Measurements from ENCODE around the gene EZH2. TPM values are rescaled to one million over a fixed set of nuclear protein-coding genes. Genes with fewer than 3 reads are reported as not detected.

EZH2 gene
- total RNA-seq, 1 experiment from 2014 or later: 35.4 TPM

- DNase-seq (ENCODE audit: low spot score): no peak
- Mint-ChIP-seq H3K9me3 (peaks cover 13% of the 10 kb centered on the region), H3K4me1 (peaks cover 35% of the 10 kb centered on the region), H3K4me3 (no peak overlapping the region), H3K27me3 (ENCODE audit: low read depth) (no peaks in the 10 kb centered on the region), H3K27ac (peak overlapping the region; percentile 75), H3K36me3 (peaks cover 17% of the 10 kb centered on the region)
- ATAC-seq: no peak
- CTCF ChIA-PET: interaction anchor here (1.0 kb wide), 1 partner anchor 76 kb away, joined by 3 read pairs; no protein-coding TSS in a partner anchor
- POLR2A ChIA-PET: no interaction called here
- TF ChIP-seq MXD4 (CRISPR knock-in tag; IDR thresholded peaks at IDR 0.05; ENCODE audit: borderline replicate concordance) (no peak), MYBL2 (CRISPR knock-in tag; IDR thresholded peaks at IDR 0.05) (no peak), ZNF512 (CRISPR knock-in tag; IDR thresholded peaks at IDR 0.05; ENCODE audit: borderline replicate concordance) (no peak), CREM (CRISPR knock-in tag; IDR thresholded peaks at IDR 0.05) (no peak), USF2 (CRISPR knock-in tag; IDR thresholded peaks at IDR 0.05) (no peak), ZNF138 (CRISPR knock-in tag; conservative IDR thresholded peaks at IDR 0.05) (no peak), HMGA2 (CRISPR knock-in tag; IDR thresholded peaks at IDR 0.05) (no peak), ZNF121 (CRISPR knock-in tag; IDR thresholded peaks at IDR 0.05) (no peak), RORB (CRISPR knock-in tag; IDR thresholded peaks at IDR 0.05) (no peak), FOXK1 (CRISPR knock-in tag; IDR thresholded peaks at IDR 0.05) (no peak), AR (CRISPR knock-in tag; IDR thresholded peaks at IDR 0.05) (no peak), ZNF219 (CRISPR knock-in tag; IDR thresholded peaks at IDR 0.05; ENCODE audit: borderline replicate concordance) (no peak)
Measured at GRCh38 chr7:148865283-148865682, 18.8 kb downstream of the EZH2 start.

GRCh38 chr7:148863324-148863723 lies 20.8 kb downstream of the EZH2 start:
- no peak for ATAC-seq
- Mint-ChIP-seq H3K27ac (peak overlapping the region; percentile 8; the same call in 1 of the 2 replicates), H3K9me3 (peaks cover 15% of the 10 kb centered on the region), H3K4me3 (no peak overlapping the region), H3K4me1 (peaks cover 41% of the 10 kb centered on the region), H3K27me3 (ENCODE audit: low read depth) (no peaks in the 10 kb centered on the region), H3K36me3 (peaks cover 11% of the 10 kb centered on the region)
- ChIA-PET CTCF (no interaction called here), POLR2A (no interaction called here)
- DNase-seq (ENCODE audit: low spot score): no peak
- TF ChIP-seq MLX (CRISPR knock-in tag; IDR thresholded peaks at IDR 0.05) (no peak), HMGA2 (CRISPR knock-in tag; IDR thresholded peaks at IDR 0.05) (no peak), GABPB1 (CRISPR knock-in tag; IDR thresholded peaks at IDR 0.05) (no peak), ARID4B (CRISPR knock-in tag; IDR thresholded peaks at IDR 0.05; ENCODE audit: borderline replicate concordance) (no peak), NFATC4 (CRISPR knock-in tag; IDR thresholded peaks at IDR 0.05) (no peak), SP1 (CRISPR knock-in tag; conservative IDR thresholded peaks at IDR 0.05) (no peak), IRF2 (CRISPR knock-in tag; IDR thresholded peaks at IDR 0.05; ENCODE audit: borderline replicate concordance, low read depth) (no peak), TEAD1 (CRISPR knock-in tag; IDR thresholded peaks at IDR 0.05) (no peak), ZNF219 (CRISPR knock-in tag; IDR thresholded peaks at IDR 0.05; ENCODE audit: borderline replicate concordance) (no peak), ATF1 (CRISPR knock-in tag; IDR thresholded peaks at IDR 0.05) (no peak), JUN (CRISPR knock-in tag; IDR thresholded peaks at IDR 0.05) (no peak), FOXP4 (CRISPR knock-in tag; IDR thresholded peaks at IDR 0.05) (no peak), ZMAT4 (CRISPR knock-in tag; IDR thresholded peaks at IDR 0.05) (no peak)
